Measurements from ENCODE around the gene ZNF106.

Gene ZNF106

DNA sequence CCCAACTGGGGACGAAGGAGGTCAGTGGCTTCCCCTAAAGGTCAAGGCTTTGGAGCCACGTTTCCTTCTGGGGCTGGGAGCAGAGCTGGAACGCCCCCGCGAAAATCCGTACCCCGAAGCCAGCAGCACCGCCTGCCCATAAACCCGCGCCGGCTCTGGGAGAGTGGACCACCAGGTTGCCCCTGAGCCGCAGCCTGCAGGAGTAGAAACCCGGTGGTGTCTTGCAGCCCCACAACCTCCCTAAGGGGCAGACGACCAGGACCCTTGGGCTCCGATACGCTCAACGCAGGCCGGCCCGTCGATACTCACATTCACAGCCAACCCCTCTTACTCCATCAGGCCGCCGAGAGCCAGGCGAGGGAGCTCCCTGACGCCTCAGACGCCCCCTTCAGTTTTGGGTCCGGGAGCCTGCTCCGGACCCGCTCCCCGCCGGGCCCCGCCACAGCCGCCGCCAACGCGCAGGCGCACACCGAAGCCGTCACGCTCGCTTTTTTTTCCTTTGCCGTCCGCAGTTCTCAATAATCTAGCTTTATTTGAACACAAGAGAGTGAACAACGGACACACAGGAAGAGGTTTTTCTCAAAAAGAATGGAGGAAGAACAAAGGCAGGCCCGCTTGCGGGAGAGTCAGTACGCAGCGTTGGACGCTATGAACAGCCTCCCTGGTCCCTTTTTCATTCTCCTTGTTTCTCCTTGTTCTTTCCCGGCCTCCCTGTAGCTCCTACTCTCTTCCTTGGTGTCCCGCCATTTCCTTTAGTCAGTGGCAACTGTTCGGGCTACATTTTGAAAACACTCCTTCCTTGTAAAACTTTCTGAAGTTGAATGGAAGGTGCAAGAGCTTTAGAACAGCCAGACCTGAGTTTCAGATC lies at the start of gene ZNF106:
TSS of gene ZNF106 (minus strand) at position 471 of the 868 bp plus-strand sequence. CDS start 18,852 bp downstream, outside the sequence.
- peak; percentile 84 for DNase-seq

DNA sequence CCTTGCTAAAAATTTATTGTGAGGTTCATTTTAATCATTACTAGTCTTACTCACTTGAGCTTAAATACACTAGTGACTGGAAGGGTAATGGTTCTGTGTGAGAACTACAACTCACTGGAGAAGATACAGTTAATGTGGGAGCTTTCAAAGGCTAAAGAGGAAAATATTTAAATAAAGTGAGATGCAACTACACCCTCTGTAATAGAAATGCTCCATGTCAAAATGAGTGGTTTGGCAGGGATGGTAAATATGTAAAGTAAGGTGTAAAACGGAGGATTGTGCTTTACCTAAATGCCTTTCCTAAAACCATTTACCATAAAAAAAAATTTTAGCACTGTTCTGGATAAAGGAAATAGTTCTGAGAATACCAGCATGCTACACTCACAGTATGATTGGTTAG lies 42.3 kb upstream of the ZNF106 start:
- no peak for DNase-seq

DNA sequence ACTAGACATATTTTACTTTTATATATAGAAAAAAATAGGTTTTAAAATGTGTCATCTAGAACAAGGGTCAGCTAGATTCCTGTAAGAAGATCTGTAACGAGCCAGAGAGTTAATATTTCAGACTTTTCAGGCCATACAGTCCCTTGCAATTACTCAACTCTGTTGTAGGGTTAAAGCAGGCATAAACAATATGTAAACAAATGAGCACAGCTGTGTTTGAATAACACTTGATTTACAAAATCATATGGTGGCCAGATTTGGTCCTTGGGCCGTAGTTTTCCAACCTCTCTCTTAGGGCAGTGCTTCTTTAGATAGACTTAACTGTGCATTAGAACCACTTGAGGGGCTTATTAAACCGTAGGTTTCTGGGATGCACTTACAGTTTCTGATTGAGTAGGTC lies 38.0 kb upstream of the ZNF106 start:
- DNase-seq = no peak

DNA sequence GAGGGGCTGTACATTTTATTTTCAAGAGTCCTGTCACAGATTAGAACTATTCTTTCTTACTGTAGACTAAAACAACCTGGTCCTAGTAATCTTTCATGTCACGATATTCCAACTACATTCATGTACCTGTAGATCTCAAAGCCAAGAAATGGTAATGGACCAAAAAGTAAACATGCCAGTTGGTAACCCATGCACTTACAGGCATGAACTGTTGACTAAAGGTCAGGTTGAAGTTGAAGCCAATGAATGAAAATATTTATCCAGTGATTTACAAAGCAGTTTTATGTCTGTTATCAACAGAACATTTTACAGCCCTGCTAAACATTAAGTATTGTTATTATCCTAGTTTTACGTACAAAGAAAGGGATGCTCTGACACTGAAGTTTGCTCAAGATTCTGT lies 32.4 kb upstream of the ZNF106 start:
- no peak for DNase-seq

DNA sequence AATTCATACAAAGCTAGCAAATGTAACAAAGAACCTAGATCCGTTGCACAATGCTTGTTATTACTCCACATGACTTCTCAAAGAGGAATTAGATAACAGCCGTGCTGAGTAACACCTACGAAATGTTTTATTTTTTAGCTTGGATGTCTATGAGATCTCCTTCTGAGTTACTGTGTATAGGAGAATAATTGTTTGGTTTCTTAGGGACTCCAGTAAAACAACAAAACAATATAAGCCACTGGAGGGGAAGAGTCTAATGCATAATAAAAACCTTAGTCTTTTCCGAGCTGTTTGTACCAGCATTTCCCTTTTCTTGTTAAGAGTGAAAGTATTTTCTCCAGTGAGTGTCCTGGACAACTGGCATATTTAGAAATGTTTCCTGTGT lies 20.1 kb upstream of the ZNF106 start:
- DNase-seq = no peak

DNA sequence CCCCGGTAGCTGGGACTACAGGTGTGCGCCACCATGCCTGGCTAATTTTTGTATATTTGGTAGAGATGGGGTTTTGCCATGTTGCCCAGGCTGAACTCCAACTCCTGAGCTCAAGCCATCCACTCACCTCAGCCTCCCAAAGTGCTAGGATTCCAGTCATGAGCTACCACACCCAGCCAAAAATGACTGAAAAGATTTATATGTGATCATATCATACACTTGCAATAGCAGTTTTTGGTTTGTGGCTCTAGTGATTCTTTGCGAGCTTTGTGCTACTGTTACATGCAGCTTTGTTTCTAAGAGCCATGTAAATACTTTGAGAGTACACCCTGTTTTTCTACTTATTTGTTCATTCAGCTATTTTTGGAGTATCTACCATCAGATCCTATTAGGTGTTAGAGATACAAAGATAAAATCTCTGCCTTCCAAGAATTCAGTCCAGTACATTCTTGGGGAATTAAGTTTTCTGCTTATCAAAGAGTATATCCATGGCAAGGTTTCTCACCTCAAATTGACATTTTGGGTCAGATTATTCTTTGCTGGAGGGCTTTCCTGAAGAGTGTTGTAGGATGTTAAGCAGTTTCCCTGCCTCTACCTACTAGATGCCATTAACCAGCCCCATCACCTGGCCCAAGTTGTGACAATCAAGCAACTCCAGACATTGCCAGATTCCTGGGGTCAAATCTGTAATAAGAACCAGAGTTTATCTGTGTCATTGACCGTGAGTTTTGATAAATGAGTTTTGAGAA lies 19.5 kb upstream of the ZNF106 start:
- no peak for DNase-seq

DNA sequence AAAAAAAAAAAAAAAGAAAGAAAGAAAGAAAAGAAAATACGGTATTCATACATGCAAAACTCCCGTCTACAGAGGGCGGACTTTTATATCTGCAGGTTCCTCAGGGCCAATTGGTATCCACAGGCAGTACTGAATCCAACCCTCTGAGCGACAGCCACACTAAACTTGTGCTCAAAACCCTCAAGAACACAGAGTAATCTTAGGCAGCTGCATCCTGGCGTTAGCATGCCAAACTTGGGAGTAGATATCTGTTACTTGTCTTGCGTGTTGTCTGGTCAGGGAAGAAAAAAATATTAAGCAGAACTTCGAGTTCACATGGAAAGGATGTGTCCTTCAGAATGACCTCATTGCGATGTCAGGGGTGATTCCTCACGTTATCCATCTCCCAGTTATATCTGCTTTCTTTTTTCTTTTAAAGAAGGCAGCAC lies 17.3 kb upstream of the ZNF106 start:
- DNase-seq = no peak

DNA sequence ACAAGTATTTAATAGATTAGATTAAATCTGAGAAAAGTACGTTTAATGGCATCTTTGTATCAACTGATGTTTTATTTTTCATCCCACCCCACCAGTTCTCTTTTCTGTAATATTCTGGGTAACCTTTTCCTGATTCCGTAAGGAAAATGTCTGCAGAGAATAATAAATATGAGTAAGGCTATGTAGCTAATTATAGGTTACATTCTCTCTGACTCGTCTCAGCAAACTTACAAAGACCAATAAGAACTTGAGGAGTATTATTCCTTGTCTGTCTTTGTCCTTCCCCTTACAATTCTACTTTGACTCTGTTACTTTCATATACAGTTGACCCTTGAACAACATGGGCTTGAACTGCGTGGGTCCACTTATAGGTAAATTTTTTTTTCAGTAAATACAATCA lies 16.6 kb upstream of the ZNF106 start:
- DNase-seq = no peak

DNA sequence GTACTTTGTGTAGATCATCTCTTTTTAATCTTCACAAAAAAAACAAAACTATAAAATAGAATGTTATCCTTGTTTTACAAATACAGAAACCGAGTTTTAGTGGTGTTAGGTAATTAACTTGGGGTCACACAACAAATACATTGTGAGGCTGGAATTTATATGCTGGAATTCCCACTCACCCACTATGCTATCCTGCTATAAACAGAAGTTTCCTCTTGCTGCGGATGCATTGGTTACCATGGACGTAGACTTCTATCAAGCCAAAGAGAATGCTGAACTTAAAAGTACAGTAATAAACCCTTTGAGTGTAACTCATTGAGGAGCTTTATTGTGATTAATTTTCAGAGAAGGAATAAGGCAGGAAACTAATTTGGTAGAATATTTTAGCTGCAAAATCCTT lies 13.7 kb upstream of the ZNF106 start:
- DNase-seq = no peak

DNA sequence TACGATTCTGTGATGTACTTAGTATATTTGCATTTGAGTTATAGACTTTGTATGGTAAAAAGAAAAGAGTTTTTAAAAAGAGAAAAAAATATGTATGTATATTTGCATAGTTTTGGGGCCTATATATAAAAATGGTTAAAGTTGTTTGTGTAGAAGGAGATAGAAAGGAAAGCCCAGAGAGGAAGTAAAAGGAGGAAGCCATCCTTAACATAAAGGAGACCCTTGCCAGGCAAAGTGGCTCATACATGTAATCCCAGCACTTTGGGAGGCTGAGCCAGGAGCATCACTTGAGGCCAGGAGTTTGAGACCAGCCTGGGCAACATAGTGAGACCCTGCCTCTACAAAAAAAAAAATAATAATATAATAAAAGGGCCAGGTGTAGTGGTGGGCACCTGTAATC lies 12.9 kb upstream of the ZNF106 start:
- DNase-seq = no peak

DNA sequence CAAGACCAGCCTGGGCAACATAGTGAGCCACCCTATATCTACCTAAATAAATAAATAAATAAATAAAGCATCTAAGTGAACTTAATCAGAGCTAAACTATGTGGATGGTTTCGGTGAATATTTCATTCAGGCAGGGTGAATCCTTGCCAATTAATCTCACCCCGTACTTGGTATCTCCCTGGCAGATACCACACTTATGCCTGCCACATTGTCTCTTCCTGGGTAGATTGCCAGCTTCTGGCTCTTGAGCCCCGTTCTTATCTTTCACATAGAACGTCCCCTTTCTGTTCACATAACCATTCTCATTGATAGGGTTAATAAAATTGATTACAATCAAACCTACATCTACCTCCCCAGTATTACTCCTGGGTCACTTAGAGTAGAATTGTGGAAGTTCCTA lies 11.5 kb upstream of the ZNF106 start:
- DNase-seq = no peak

DNA sequence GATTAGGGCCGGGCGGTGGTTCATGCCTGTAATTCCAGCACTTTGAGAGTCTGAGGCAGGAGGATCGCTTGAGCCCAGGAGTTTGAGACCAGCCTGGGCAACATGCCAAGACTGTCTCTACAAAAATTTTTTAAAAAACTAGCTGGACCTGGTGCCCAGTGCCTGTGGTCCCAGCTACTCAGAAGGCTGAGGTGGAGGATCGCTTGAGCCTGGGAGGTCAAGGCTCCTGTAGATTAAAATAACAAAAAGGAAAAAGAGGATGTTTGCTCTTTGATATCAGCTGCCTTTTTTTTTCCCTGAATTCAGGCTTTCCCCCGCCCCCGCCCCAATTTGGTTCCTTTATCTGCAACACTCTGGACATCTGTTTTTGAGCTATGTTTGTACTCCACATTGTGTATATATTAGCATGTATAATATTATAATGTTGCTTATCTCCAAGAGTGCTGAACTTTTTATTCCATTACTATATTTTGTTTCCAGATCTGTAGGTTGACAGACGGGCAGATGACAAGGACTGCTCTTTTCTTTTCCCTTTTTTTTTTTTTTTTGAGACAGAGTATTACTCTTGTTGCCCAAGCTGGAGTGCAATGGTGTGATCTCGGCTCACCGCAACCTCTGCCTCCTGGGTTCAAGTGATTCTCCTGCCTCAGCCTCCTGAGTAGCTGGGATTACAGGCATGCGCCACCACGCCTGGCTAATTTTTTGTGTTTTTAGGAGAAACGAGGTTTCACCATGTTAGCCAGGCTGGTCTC lies 9.1 kb upstream of the ZNF106 start:
- no peak for DNase-seq

DNA sequence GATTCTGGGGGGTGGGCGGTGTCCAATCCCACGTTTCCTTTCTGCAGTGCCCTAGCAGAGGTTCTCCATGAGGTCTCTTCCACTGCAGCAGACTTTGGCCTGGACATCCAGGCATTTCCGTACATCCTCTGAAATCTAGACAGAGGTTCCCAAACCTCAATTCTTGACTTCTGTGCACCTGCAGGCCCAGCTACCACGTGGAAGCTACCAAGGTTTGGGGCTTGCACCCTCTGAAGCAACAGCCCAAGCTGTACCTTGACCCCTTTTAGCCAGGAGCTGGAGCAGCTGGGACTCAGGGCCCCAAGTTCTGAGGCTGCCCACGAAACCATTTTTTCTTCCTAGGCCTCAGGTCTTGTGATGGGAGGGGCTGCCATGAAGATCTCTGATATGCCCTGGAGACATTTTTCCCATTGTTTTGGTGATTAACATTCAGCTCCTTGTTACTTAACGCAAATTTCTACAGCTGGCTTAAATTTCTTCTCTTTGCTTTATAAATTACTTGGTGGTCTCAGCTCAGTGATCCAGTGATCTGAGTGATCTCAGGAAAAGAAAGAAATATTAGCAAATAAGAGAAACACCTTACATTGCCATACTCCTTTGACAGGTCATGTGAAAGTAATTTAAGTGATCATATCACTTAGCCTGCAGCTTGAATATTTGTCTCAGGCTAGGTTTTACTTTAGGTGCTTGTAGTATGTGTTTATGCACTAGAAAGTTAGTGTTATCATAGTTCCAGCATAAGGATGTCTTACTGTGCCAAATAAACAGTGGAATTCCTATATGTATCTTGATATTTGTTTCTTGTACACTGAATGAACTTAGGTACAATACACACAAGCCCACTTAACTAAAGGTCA lies 7.5 kb upstream of the ZNF106 start:
- DNase-seq = no peak

DNA sequence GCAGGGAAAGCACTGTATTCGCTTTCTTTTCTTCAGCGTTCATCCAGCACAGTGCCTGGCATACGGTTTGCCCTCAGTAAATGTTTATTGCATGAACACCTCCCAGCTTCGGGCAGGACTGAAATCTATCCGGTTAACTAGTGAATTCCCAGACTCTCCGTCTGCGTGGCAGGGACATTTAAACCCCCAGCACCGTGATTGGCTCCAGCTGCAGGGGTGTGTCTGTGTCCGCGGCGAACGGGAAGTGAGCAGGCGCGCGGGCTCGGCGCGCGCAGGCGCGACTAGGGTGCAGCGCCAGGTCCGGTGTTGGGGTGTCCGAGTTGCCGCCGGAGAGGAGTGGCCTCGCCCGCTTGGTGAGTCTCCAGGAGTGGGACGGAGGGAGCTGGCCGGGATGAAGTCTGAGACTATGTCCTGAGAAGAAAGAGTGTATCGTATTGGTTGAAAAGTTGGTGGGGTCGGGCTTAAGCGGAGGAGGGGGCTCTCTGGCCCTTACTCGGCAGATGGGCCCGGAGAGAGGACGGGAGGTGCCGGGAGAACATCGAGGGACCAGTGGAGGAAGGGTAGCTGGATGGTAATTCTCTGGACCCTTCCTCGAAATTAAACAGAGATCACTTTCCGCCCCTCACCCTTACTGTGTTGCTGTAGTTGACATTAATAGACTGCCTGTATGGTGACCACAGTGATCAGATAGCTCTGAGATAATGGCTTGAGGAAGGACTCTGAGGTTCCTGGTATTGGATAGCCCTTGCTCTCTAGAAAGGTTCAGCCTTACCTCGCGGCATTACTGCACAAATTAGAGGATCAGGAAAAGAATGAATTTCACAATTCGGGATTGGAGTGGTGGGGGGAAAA lies 4.6 kb upstream of the ZNF106 start, which contains the start of gene SNAP23:
TSS of gene SNAP23 (plus strand) at position 274 of the 852 bp plus-strand sequence. CDS start 16,213 bp downstream, outside the sequence.
- DNase-seq = peak; percentile 79

DNA sequence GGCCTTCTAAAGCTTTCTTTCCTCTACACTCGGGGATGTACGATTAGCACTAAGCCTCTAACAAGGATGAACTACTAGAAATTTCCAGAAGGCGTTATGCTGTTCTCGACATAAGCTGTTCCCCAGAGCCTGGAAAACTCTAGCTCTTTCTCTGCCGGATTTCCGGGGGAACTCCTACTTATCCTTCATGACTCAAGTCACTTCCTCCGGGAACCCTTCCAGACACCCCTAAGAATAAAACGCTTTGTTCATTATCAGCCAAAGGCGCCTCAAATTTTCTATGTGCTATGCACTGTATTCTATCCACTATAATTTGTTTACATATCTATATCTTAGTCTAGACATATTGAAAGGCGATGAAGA lies 4.0 kb upstream of the ZNF106 start:
- DNase-seq = no peak

DNA sequence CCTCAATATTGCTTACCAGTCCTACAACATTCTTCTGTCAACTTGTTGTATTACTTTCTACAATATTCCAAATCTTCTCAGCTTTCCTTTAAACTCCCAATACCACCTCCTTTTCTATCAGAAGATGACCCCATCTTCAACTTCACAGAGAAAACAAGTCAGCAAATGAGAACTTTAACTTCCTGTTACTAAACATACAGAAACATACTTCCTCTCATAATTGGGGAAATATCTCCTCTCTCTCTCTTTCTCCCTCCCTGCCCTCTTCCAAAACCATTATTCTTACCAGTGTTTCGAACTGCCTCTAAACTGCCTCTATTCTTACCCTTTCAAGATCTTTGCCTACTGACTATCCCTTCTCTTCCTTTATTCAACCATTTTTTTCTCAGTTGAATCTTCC lies 2.7 kb upstream of the ZNF106 start:
- DNase-seq = no peak

DNA sequence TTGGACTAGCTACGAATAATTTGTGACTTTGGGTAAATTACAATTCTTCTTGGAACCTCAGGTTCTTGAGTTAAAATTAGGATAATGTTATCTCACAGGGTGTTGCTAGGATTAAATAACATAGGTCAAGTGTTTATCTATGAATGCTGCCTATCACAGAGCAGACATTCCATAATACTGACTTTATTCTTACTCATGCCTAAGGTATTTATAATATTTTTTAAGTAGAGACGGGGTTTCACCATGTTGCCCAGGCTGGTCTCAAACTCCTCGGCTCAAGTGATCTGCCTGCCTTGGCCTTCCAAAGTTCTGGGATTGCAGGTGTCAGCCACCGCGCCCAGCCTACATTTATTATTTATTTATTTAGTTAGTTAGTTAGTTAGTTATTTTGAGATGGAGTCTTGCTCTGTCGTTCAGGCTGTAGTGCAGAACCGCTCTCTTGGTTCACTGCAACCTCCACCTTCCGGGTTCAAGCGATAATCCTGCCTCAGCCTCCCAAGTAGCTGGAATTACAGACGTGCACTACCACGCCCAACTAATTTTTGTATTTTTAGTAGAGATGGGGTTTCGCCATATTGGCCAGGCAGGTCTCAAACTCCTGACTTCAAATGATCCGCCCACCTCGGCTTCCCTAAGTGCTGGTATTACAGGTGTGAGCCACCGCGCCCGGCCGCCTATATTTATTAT lies 741 bp upstream of the ZNF106 start:
- no peak for DNase-seq

DNA sequence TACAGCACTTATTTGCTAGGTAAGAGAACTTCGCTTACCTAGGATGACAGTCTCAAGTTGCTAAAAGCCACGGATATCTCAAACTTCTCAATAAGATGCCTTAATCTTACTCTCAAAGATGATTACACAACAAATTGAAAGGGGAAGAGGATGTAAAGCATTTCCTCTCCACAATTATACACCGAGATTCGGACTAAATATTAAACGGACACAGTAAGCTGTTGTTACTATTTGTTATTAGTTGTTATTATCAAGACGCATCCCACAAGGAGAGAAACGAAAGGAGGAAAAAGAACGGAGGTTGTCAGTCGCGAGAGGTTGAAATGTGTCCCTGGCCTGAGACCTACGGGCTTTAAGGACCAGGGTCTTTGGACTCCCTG lies 660 bp downstream of the ZNF106 start:
- DNase-seq = no peak

DNA sequence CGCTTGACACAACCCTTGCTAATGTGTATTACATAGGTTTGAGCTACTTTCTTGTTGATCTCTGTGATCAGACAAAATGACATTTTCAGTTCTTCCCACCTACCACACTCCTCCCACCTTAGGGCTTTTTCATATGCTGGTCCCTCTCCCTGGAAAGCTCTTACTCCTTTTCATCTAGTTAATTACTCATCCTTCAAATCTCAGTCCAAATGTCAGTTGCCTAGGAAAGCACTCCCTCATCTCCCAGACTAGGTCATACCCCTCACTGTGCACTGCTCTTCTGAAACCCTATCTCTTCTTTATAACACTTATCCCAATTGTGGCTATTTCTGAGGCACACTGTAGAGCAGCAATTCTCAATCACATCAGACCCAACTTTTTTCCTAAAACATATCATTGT lies 7.3 kb downstream of the ZNF106 start:
- no peak for DNase-seq

DNA sequence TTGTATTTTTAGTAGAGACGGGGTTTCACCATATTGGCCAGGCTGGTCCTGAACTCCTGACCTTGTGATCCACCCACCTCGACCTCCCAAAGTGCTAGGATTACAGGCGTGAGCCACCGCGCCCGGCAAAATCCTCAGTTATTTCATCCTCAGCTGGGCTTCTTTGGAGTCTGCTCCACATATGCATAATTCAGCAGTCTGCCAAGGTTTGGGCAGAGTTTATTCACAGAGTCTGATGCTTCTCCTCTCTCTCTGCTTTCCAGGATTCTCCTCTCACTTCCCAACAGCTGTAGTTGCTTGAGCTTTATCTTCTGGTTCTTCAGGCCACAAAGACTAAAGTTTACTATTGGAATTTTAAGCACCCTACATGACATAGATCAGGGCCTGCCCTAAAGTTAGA lies 8.2 kb downstream of the ZNF106 start:
- no peak for DNase-seq

DNA sequence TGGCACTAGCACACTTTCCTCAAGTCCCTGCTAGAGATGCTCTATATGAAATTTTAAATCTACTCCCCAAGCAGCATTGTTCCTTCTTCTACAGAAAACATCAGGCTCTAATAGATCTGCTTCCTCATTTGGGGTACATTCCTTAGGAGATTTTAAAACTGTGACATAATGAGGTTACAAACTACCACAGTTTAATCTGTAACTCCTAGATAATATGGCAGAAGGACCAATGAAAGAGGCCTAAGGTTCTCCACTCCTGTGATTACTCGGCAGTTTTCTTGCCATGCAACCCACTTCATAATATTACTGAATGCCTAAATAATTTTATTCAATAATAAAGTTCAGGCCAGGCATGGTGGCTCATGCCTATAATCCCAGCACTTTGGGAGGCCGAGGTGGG lies 16.1 kb downstream of the ZNF106 start:
- DNase-seq = no peak
